ENCODE data around the gene FXYD2.
A peak's percentile ranks its signal among the peaks of the same experiment; 100 is the strongest.
"Not testable (repeated sequence)": the region's sequence is repeated elsewhere in the genome, so short reads cannot be mapped to it uniquely, and the experiment has no call there.

Gene FXYD2

GRCh38 chr11:117820516-117820915, 4.0 kb downstream of the FXYD2 start:
- no peak for DNase-seq (ENCODE audit: low spot score)

- DNase-seq (ENCODE audit: low spot score): no peak
Observed at GRCh38 chr11:117820071-117820470, 4.5 kb downstream of the FXYD2 start.

DNA sequence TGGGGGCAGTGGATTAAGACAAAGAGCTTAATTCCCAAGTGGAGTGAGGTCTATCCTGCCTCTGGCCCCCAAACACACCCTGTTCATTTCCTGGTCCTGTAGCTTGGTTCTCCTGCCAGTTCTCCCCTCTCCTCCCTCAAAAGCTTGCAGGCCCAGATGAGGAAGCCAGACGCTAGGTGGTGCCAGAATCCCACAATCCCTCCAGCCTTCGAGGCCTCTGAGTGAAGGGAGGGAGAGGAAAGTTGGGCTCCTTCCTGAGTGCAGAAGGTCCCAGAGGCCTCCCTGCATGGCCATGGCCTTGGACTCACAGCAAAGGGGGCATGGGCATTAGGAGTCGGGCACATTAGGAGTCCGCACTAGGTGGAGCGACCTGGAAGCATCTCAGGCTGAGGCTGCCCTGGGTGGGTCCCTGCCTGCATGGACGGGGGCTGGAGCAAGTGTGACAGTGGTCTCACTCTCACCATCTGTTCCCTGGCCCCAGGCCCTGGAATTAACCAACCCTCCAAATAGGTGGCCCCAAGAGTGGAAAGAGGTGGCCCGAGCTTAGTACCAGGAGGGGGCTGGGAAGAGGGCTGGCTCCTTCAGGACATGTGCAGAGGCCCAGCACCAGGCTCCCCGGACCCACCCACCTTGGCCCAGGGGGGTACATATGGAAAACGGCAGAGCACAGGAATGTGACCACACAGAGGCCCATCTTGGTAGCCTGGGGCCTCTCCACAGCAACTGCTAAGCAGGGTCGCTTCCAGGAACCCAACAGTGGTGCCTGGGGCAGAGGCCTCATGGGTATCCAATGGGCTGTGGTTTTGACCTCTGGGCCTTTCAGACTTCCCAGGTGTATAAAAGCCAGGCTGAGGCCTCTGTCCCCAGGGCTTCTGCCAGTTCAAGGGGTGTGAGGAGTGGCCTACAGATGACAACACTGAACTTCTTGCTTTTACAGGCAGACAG, 5.2 kb downstream of the FXYD2 start:
- DNase-seq (ENCODE audit: low spot score): no peak

DNA sequence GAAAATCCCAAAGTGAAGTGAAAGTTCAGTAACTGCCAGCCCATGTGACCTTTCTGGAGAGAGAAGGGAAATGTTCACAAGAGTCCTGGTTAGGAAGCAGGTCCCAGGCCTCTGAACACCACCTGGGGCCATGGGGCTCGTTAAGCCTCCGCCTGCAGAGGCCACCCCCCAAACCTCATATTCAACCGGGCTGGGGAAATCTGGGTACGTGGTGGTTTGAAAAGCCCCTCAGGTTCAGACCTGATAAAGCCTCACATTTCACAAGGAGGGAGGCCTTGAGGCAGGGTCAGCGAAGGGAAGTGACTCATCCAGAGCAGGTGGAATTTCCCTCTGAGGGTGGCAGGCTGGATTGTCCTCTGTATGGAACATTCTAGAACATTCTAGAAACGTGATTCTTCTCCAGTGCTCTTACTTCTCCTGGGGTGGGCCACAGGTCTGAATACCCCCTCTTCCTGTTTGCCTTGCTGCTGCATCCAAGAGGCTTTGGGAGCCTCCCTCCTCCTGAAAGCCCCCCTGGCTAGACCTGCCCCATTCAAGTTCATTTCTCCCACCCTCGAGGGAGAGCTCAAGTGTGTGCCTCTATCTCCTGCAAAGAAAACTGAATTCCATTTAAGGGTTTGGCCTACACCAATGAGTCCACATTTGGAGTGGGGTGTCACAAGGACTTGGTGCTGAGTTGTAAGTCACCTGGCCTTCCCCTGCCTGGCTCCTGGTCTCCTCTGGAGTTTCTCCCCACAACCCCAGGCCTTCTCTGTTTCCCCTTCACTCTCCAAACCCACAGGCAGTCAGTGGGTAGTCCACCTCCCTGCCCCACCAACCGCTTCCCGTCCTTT, 6.3 kb downstream of the FXYD2 start:
- no peak for DNase-seq (ENCODE audit: low spot score)

GRCh38 chr11:117817368-117818040, 7.0 kb downstream of the FXYD2 start:
- peak; percentile 72 for DNase-seq (ENCODE audit: low spot score)

- DNase-seq (ENCODE audit: low spot score): no peak
Observed at GRCh38 chr11:117816846-117817367, 7.6 kb downstream of the FXYD2 start.

- DNase-seq (ENCODE audit: low spot score): no peak
Observed at GRCh38 chr11:117816151-117816741, 8.3 kb downstream of the FXYD2 start.

DNA sequence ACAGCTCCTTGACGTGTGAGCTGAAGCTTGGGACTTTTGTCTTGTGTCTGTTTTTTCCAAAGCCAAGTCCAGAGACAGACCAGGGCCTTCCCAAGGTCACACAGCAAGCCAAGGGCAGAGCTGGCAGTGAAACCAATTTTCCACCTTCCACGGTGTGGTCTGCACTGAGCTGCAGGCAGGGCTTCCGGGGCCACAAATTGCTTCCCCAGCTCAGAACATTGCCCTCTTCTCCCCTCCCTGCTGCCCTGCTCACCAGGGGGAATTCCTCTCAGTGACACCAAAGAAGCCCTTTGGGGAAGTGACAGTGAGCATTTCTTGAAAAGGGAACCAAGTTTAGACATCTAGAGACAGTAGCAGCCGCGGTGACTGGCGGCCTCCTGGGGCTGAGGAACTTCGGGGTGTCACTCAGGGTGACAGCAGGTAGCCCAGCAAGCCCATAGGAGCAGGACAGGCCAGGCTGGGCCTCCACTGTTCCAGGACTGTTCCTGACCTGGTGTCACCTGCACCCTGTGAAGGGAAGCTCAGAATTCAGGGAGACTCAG, 9.2 kb downstream of the FXYD2 start:
- DNase-seq (ENCODE audit: low spot score): peak; percentile 51

DNA sequence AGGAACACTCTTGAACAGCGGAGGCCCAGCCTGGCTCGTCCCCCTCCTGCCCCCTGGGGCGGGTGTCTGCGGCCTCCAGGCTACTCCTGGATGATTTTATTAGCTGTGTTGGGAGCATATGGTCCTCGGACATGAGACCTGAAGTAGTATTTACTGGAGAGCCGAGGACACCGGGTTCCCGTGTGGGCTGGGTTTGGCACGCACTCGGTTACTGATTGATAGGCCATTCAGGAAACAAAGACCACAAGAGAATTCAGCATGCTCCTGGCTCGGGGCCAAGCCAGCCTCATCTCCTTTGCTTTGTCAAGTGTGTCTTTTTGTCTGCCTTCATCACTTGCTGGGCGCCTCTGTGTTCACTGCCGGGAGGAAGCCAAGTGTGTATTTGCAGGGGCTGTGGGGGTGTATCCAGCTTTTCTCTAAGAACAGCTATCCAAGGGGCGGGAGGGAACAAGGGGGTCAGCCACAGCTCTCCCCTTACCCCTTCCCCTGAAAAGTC, 9.7 kb downstream of the FXYD2 start:
- DNase-seq (ENCODE audit: low spot score): no peak

DNA sequence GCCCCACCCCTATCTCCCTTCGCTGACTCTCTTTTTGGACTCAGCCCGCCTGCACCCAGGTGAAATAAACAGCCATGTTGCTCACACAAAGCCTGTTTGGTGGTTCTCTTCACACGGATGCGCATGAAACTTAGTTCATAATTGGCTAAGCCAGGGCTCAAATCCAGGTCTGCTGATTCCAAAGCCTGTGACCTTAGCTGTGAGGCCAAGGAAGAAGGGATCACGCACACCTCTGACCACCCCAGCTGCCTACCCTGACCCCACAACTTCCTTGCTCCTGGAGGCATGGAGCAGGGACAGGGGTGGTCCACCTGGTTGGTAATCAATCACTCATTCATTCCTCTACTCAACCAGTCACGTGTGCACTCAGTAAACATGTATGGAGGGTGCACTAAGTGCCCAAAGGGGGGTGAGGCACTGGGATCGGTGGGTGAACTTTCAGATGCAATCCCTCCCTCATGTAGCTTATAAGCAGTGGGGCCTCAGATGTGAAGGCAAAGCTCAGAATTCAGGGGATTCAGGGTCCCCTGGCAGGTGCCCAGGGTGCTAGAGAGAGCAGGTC, 10.3 kb downstream of the FXYD2 start:
- DNase-seq (ENCODE audit: low spot score): no peak

DNA sequence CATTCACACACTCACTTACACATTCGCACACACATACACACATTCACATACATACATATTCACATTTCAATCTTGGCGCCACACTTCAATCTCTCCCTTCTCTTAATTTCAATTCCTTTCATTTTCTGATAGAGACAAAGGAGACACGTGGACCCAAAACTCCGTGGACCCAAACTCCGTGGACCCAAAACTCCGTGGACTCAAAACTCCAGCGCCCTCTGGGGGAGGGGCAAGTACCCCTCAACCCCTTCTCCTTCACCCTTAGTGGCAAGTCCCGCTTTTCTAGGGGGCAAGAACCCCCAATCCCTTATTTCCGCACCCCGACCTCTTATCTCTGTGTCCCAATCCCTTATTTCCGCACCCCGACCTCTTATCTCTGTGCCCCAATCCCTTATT, 14.5 kb downstream of the FXYD2 start:
- not testable (repeated sequence) for DNase-seq (ENCODE audit: low spot score)

DNA sequence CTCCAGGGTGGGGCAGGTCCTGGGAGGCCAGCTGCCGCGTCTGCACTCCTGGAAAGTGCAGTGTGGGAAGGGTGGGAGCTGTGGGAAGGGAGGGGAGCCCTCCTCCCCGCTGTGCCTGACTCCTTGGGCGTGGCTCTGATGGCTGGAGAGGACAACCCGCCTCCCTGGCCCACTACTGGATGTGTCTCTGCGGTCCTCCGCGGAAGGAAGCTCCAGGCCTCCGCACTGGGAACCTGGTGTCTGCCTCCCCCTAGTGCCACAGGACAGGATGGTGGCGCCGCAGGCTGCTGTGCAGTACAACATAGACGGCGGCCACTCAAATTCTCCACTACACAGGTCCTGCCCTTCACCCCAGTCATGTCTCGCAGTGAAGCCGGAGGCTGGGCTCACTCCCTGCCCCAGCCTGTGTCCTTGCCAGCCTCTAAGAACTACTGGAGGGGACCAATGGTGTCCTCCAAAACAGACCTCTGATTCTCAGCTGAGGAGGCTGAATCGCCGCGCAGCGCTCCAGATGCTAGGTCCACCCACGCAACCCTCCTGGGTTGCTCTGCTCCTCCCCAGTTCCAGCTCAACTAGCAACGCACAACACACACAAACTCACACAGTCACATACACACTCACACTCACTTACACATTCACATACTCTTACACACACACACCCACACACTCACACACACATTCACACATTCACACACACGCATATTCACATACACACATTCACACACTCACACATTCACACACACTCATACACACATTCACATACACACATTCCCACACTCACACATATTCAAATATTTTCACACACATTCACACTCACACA, 15.1 kb downstream of the FXYD2 start:
- peak; percentile 87 for DNase-seq (ENCODE audit: low spot score)

GRCh38 chr11:117808784-117809183, 15.8 kb downstream of the FXYD2 start:
- DNase-seq (ENCODE audit: low spot score): no peak

DNA sequence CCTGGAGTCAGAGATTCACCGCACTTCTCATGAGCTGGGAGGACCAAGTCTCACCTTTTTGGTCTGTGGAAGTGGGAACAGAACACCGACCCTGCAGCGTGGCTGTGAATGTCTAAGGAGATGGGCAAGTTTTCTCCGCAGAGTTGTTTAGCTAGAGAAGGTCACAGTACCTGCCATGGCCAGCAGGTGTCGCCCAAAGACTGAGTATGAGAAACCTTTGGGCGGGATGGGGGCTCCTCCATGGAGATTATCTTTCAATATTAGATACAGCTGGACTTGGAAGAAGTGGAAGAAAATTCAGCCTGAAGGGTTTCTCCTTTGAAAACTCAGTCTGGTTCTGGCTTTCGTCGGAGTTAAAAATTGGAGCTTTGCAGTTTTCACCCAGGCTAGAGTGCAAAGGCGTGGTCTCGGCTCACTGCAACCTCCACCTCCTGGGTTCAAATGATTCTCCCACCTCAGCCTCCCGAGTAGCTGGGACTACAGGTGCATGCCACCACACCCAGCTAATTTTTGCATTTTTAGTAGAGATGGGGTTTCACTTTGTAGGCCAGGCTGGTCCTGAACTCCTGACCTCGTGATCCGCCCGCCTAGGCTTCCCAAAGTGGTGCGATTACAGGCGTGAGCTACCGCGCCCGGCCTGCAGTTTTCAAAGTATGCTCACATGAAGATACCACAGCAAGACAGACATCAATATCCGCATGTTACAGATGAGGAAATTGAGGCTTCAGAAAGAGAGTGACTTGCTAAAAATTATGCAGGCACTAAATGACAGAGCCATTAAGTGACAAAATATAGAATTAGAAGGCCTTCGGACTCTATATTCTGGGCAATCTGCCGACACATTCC, 16.8 kb downstream of the FXYD2 start:
- DNase-seq (ENCODE audit: low spot score): peak; percentile 73

DNA sequence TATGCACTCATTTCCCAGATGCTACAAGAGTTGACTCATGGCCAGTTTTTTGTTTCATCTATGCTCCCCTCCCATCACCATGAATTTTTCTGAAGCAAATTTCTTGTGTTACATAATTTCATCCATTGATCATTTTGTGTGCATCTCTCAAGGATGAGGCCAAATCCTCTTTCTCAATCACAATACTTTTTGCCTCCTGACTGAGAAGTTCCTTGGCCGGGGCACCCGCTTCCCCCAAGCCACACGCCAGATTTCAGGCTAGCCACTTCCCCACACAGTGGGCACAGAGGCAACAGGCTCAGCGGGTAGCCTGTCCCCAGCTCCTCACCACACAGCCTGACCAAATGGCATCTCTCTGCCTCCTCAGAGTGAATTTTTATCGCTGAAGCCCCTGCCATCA, 17.7 kb downstream of the FXYD2 start:
- DNase-seq (ENCODE audit: low spot score): no peak

DNA sequence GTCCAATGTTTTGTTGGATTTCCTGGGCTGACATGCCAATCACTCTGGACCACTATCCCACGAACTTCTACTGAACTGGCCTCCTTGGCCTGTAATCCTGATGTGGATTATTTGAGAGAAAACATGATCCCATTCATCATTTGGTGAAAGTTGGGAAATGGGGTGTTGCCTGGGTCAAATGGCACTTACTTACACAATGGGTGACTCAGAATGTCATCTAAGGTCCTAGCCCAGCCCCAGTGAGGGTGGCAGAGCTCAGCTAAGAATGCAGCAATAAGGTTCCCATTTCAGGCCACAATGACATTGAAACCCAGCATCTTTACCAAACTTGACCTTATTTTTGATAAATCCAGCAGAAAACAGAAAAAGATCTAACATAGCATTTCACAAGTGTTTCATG, 19.5 kb downstream of the FXYD2 start:
- DNase-seq (ENCODE audit: low spot score): no peak

- DNase-seq (ENCODE audit: low spot score): no peak
Observed at GRCh38 chr11:117803896-117804295, 20.6 kb downstream of the FXYD2 start.

DNA sequence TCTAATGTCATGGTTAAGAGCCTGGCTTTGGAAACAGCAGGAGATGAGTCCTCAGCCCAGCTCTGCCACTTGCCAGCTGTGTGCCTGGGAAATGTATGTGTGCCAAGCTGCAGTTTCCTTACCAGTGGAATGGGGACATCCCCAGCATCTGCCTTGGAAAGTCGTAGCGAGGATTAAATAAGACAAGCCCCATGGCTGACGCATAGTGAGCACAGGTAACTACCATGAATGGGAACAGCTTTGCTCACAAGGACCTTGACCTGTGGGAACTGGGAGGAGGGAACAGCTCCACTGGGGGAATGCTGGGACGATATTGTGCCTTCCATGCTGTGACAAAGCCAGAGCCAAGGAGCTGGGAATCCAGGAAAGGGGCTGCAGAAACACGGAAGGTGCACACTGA, 24.9 kb downstream of the FXYD2 start:
- no peak for DNase-seq (ENCODE audit: low spot score)

GRCh38 chr11:117796872-117797529, 27.5 kb downstream of the FXYD2 start, which contains the start of gene DSCAML1:
Gene DSCAML1 (minus strand): TSS chr11:117797216. CDS start chr11:117797079, 137 bp downstream.
- DNase-seq (ENCODE audit: low spot score): peak; percentile 70
